Measurements from ENCODE around the gene GOLM1. TPM values are rescaled to one million over a fixed set of nuclear protein-coding genes. Genes with fewer than 3 reads are reported as not detected.
"Not testable (repeated sequence)": the region's sequence is repeated elsewhere in the genome, so short reads cannot be mapped to it uniquely, and the experiment has no call there.

The GOLM1 gene
- not detected in 2 replicates for total RNA-seq (2014; rRNA removed; shearing (Covaris generic); ENCODE audit: low replicate concordance)

GRCh38 chr9:86098824-86099700, at the start of gene GOLM1:
GOLM1 (minus strand) TSS chr9:86099558; CDS start chr9:86079320, 20,238 bp downstream.
- DNase-seq: no peak
- Histone ChIP-seq H3K27ac (ENCODE audit: low read length) (no peak within 1 kb of the TSS), H3K4me2 (ENCODE audit: low read depth, low read length, poor library complexity, severe bottlenecking) (no peak within 1 kb of the TSS), H4K20me1 (ENCODE audit: insufficient read depth, low read depth, low read length) (no peaks in the 10 kb centered on the region), H3K9me2 (replicated peaks; ENCODE audit: insufficient read depth, low read length) (no peaks in the 10 kb centered on the region), H3K79me2 (ENCODE audit: low read length) (no peaks in the 10 kb centered on the region), H3K4me3 (ENCODE audit: low read length) (no peak within 1 kb of the TSS), H3K36me3 (ENCODE audit: insufficient read depth, low read length) (no peaks in the 10 kb centered on the region), H3K27me3 (ENCODE audit: low read length) (no peaks in the 10 kb centered on the region), H3K9me3 (ENCODE audit: low read length) (no peaks in the 10 kb centered on the region), H3K9ac (ENCODE audit: low read length) (no peak within 1 kb of the TSS), H2AFZ (ENCODE audit: low read length) (no peak within 1 kb of the TSS), H3K4me1 (ENCODE audit: low read length) (no peaks in the 10 kb centered on the region)

- H3K27ac ChIP-seq (ENCODE audit: low read length); H3K4me2 ChIP-seq (ENCODE audit: low read depth, low read length, poor library complexity, severe bottlenecking); H3K4me1 ChIP-seq (ENCODE audit: low read length); H3K9ac ChIP-seq (ENCODE audit: low read length); H2AFZ ChIP-seq (ENCODE audit: low read length); H3K9me2 ChIP-seq (replicated peaks; ENCODE audit: insufficient read depth, low read length); H3K9me3 ChIP-seq (ENCODE audit: low read length); H3K36me3 ChIP-seq (ENCODE audit: insufficient read depth, low read length); H4K20me1 ChIP-seq (ENCODE audit: insufficient read depth, low read depth, low read length); H3K4me3 ChIP-seq (ENCODE audit: low read length); H3K27me3 ChIP-seq (ENCODE audit: low read length); H3K79me2 ChIP-seq (ENCODE audit: low read length): not testable (repeated sequence)
- peak; percentile 31 for DNase-seq
Observed at GRCh38 chr9:86146671-86147070, 47.3 kb upstream of the GOLM1 start.

GRCh38 chr9:86145960-86146359, 46.6 kb upstream of the GOLM1 start:
- not testable (repeated sequence) for H3K4me1 ChIP-seq (ENCODE audit: low read length); H2AFZ ChIP-seq (ENCODE audit: low read length); H3K79me2 ChIP-seq (ENCODE audit: low read length); H3K4me2 ChIP-seq (ENCODE audit: low read depth, low read length, poor library complexity, severe bottlenecking); DNase-seq; H3K9me3 ChIP-seq (ENCODE audit: low read length); H3K4me3 ChIP-seq (ENCODE audit: low read length); H3K36me3 ChIP-seq (ENCODE audit: insufficient read depth, low read length); H3K27ac ChIP-seq (ENCODE audit: low read length); H3K9ac ChIP-seq (ENCODE audit: low read length); H4K20me1 ChIP-seq (ENCODE audit: insufficient read depth, low read depth, low read length); H3K27me3 ChIP-seq (ENCODE audit: low read length); H3K9me2 ChIP-seq (replicated peaks; ENCODE audit: insufficient read depth, low read length)

- Histone ChIP-seq H4K20me1 (ENCODE audit: insufficient read depth, low read depth, low read length) (no peaks in the 10 kb centered on the region), H3K27ac (ENCODE audit: low read length) (no peak overlapping the region), H3K9ac (ENCODE audit: low read length) (no peak overlapping the region), H3K4me2 (ENCODE audit: low read depth, low read length, poor library complexity, severe bottlenecking) (no peak overlapping the region), H3K9me3 (ENCODE audit: low read length) (no peaks in the 10 kb centered on the region), H3K36me3 (ENCODE audit: insufficient read depth, low read length) (no peaks in the 10 kb centered on the region), H3K9me2 (replicated peaks; ENCODE audit: insufficient read depth, low read length) (no peaks in the 10 kb centered on the region), H3K4me1 (ENCODE audit: low read length) (no peaks in the 10 kb centered on the region), H3K79me2 (ENCODE audit: low read length) (no peaks in the 10 kb centered on the region), H3K27me3 (ENCODE audit: low read length) (no peaks in the 10 kb centered on the region), H2AFZ (ENCODE audit: low read length) (no peak overlapping the region), H3K4me3 (ENCODE audit: low read length) (no peak overlapping the region)
- no peak for DNase-seq
Observed at GRCh38 chr9:86142973-86143372, 43.6 kb upstream of the GOLM1 start.

- no peak for DNase-seq
- no peaks in the 10 kb centered on the region for H3K9me2 ChIP-seq (replicated peaks; ENCODE audit: insufficient read depth, low read length)
- no peak overlapping the region for H3K4me2 ChIP-seq (ENCODE audit: low read depth, low read length, poor library complexity, severe bottlenecking)
- H3K4me3 ChIP-seq (ENCODE audit: low read length): no peak overlapping the region
- H4K20me1 ChIP-seq (ENCODE audit: insufficient read depth, low read depth, low read length): no peaks in the 10 kb centered on the region
- no peak overlapping the region for H3K9ac ChIP-seq (ENCODE audit: low read length)
- no peaks in the 10 kb centered on the region for H3K36me3 ChIP-seq (ENCODE audit: insufficient read depth, low read length)
- no peaks in the 10 kb centered on the region for H3K4me1 ChIP-seq (ENCODE audit: low read length)
- no peaks in the 10 kb centered on the region for H3K79me2 ChIP-seq (ENCODE audit: low read length)
- H3K27me3 ChIP-seq (ENCODE audit: low read length): no peaks in the 10 kb centered on the region
- H3K27ac ChIP-seq (ENCODE audit: low read length): no peak overlapping the region
- no peak overlapping the region for H2AFZ ChIP-seq (ENCODE audit: low read length)
- no peaks in the 10 kb centered on the region for H3K9me3 ChIP-seq (ENCODE audit: low read length)
Observed at GRCh38 chr9:86141843-86142242, 42.5 kb upstream of the GOLM1 start.

- Histone ChIP-seq H3K9me3 (ENCODE audit: low read length) (no peaks in the 10 kb centered on the region), H3K4me2 (ENCODE audit: low read depth, low read length, poor library complexity, severe bottlenecking) (no peak overlapping the region), H3K4me3 (ENCODE audit: low read length) (no peak overlapping the region), H3K79me2 (ENCODE audit: low read length) (no peaks in the 10 kb centered on the region), H3K36me3 (ENCODE audit: insufficient read depth, low read length) (no peaks in the 10 kb centered on the region), H3K27ac (ENCODE audit: low read length) (no peak overlapping the region), H3K4me1 (ENCODE audit: low read length) (no peaks in the 10 kb centered on the region), H3K27me3 (ENCODE audit: low read length) (no peaks in the 10 kb centered on the region), H3K9ac (ENCODE audit: low read length) (no peak overlapping the region), H2AFZ (ENCODE audit: low read length) (no peak overlapping the region), H3K9me2 (replicated peaks; ENCODE audit: insufficient read depth, low read length) (no peaks in the 10 kb centered on the region), H4K20me1 (ENCODE audit: insufficient read depth, low read depth, low read length) (no peaks in the 10 kb centered on the region)
- DNase-seq: no peak
Observed at GRCh38 chr9:86135371-86135770, 36.0 kb upstream of the GOLM1 start.

- Histone ChIP-seq H4K20me1 (ENCODE audit: insufficient read depth, low read depth, low read length) (no peaks in the 10 kb centered on the region), H3K9me3 (ENCODE audit: low read length) (no peaks in the 10 kb centered on the region), H3K9ac (ENCODE audit: low read length) (no peak overlapping the region), H3K4me3 (ENCODE audit: low read length) (no peak overlapping the region), H2AFZ (ENCODE audit: low read length) (no peak overlapping the region), H3K9me2 (replicated peaks; ENCODE audit: insufficient read depth, low read length) (no peaks in the 10 kb centered on the region), H3K36me3 (ENCODE audit: insufficient read depth, low read length) (no peaks in the 10 kb centered on the region), H3K79me2 (ENCODE audit: low read length) (no peaks in the 10 kb centered on the region), H3K4me2 (ENCODE audit: low read depth, low read length, poor library complexity, severe bottlenecking) (no peak overlapping the region), H3K27me3 (ENCODE audit: low read length) (no peaks in the 10 kb centered on the region), H3K27ac (ENCODE audit: low read length) (no peak overlapping the region), H3K4me1 (ENCODE audit: low read length) (no peaks in the 10 kb centered on the region)
- no peak for DNase-seq
Observed at GRCh38 chr9:86134361-86134760, 35.0 kb upstream of the GOLM1 start.

- Histone ChIP-seq H3K9ac (ENCODE audit: low read length) (no peak overlapping the region), H3K36me3 (ENCODE audit: insufficient read depth, low read length) (no peaks in the 10 kb centered on the region), H3K27ac (ENCODE audit: low read length) (no peak overlapping the region), H2AFZ (ENCODE audit: low read length) (no peak overlapping the region), H3K27me3 (ENCODE audit: low read length) (no peaks in the 10 kb centered on the region), H3K4me3 (ENCODE audit: low read length) (no peak overlapping the region), H3K9me3 (ENCODE audit: low read length) (no peaks in the 10 kb centered on the region), H3K9me2 (replicated peaks; ENCODE audit: insufficient read depth, low read length) (no peaks in the 10 kb centered on the region), H3K4me1 (ENCODE audit: low read length) (no peaks in the 10 kb centered on the region), H4K20me1 (ENCODE audit: insufficient read depth, low read depth, low read length) (no peaks in the 10 kb centered on the region), H3K4me2 (ENCODE audit: low read depth, low read length, poor library complexity, severe bottlenecking) (no peak overlapping the region), H3K79me2 (ENCODE audit: low read length) (no peaks in the 10 kb centered on the region)
- DNase-seq: no peak
Observed at GRCh38 chr9:86128235-86128822, 29.0 kb upstream of the GOLM1 start.
